Stimulated activated CD4-positive, alpha-beta T cell treated with anti-CD3 and anti-CD28 coated beads, Interleukin-1b, Interleukin-23, amount 100 ng/mL, for 48 hours (primary cell): ENCODE results near the gene SEMA4D.

Experiments used
- DNase-seq: peaks from one replicate; pipeline ENCODE4 v3.0.0-alpha.2; 2020

The SEMA4D gene

GRCh38 chr9:89425921-89426383 lies 72.0 kb downstream of the SEMA4D start:
- DNase-seq: no peak

GRCh38 chr9:89425024-89425805 lies 72.7 kb downstream of the SEMA4D start:
- DNase-seq: no peak

GRCh38 chr9:89422151-89422975 lies 75.5 kb downstream of the SEMA4D start:
- DNase-seq: peak; percentile 78

- peak; percentile 71 for DNase-seq
Measured at GRCh38 chr9:89421595-89421994, 76.3 kb downstream of the SEMA4D start.

- no peak for DNase-seq
Measured at GRCh38 chr9:89420397-89421178, 77.3 kb downstream of the SEMA4D start.

- peak; percentile 73 for DNase-seq
Measured at GRCh38 chr9:89419978-89420394, 77.9 kb downstream of the SEMA4D start.

GRCh38 chr9:89418882-89419640 lies 78.9 kb downstream of the SEMA4D start:
- DNase-seq: peak; percentile 78

- DNase-seq: no peak
Measured at GRCh38 chr9:89418474-89418845, 79.5 kb downstream of the SEMA4D start.

- DNase-seq: no peak
Measured at GRCh38 chr9:89417832-89418473, 80.0 kb downstream of the SEMA4D start.

GRCh38 chr9:89414670-89415324 lies 83.1 kb downstream of the SEMA4D start:
- no peak for DNase-seq

GRCh38 chr9:89413963-89414638 lies 83.8 kb downstream of the SEMA4D start:
- no peak for DNase-seq

GRCh38 chr9:89412951-89413350 lies 85.0 kb downstream of the SEMA4D start:
- no peak for DNase-seq

- DNase-seq: no peak
Measured at GRCh38 chr9:89412541-89412940, 85.4 kb downstream of the SEMA4D start.

- no peak for DNase-seq
Measured at GRCh38 chr9:89411759-89412158, 86.2 kb downstream of the SEMA4D start.

GRCh38 chr9:89410641-89411350 lies 87.1 kb downstream of the SEMA4D start:
- peak; percentile 83 for DNase-seq

GRCh38 chr9:89410022-89410421 lies 87.9 kb downstream of the SEMA4D start:
- no peak for DNase-seq

- no peak for DNase-seq
Measured at GRCh38 chr9:89409466-89409865, 88.4 kb downstream of the SEMA4D start.

GRCh38 chr9:89408628-89409101 lies 89.2 kb downstream of the SEMA4D start:
- peak; percentile 61 for DNase-seq

- no peak for DNase-seq
Measured at GRCh38 chr9:89407070-89407469, 90.8 kb downstream of the SEMA4D start.

GRCh38 chr9:89405826-89406225 lies 92.1 kb downstream of the SEMA4D start:
- no peak for DNase-seq
